Effector memory CD8-positive, alpha-beta T cell (primary cell): ENCODE measurements around the gene SRRM4.

Experiments
- ATAC-seq: fragments of 150-1000 bp; cut with Tn5 transposase; replicated peaks from 2 replicates; pipeline ENCODE4 v1.10.0; 2021; ENCODE audit warnings: mild to moderate bottlenecking, moderate library complexity
- DNase-seq, 3 experiments: peaks; one replicate each; pipeline ENCODE4 v3.0.0; 2021
- H3K27ac Mint-ChIP-seq, 2 donors: one replicate each; pipeline ENCODE4 v1.8.0; 2022; ENCODE audit warnings: mild to moderate bottlenecking in 2 of 2, mixed read lengths in 2 of 2, moderate library complexity in 2 of 2
- H3K27me3 Mint-ChIP-seq, 2 donors: one replicate each; pipeline ENCODE4 v1.8.0; 2022; ENCODE audit warnings: mixed read lengths in 2 of 2
- H3K36me3 Mint-ChIP-seq: one replicate; pipeline ENCODE4 v1.8.0; 2022; ENCODE audit warnings: mild to moderate bottlenecking, moderate library complexity, mixed read lengths; ENCODE audit not compliant: insufficient read depth
- H3K4me1 Mint-ChIP-seq, 2 donors: one replicate each; pipeline ENCODE4 v1.8.0; 2022; ENCODE audit warnings: low read depth in 2 of 2, mixed read lengths in 2 of 2
- H3K4me3 Mint-ChIP-seq, 2 donors: one replicate each; pipeline ENCODE4 v1.8.0; 2022; ENCODE audit warnings: mild to moderate bottlenecking in 2 of 2, mixed read lengths in 2 of 2, moderate library complexity in 2 of 2
- H3K9me3 Mint-ChIP-seq, 2 donors: one replicate each; pipeline ENCODE4 v1.8.0; 2022; ENCODE audit warnings: mixed read lengths in 2 of 2

SRRM4 gene

DNA sequence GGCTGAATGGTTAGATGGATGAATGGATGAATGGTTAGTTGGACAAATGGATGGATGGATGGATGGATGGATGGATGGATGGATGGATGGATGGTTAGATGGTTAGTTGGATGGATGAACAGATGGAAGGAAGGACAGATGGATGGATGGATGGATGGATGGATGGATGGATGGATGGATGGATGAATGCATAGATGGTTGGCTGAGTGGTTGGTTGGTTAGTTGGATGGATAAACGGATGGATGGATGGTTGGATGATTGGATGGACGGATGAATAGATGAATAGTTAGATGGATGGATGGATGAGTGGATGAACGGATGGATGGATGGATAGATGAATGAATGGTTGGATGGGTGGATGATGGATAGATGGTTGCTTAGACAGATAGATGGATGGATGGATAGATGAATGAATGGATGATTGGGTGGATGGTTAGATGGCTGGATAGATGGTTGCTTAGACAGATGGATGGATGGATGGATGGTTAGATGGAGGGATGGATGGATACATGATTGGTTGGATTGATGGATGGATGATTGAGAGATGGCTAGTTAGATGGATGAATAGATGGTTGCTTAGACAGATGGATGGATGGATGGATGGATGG, 148.6 kb downstream of the SRRM4 start:
- Mint-ChIP-seq H3K9me3 (peaks cover 4 to 12% of the 10 kb centered on the region in 2 donors), H3K36me3 (no peaks in the 10 kb centered on the region), H3K27me3 (no peaks in the 10 kb centered on the region), H3K4me1 (no peaks in the 10 kb centered on the region), H3K4me3 (no peak overlapping the region), H3K27ac (no peak overlapping the region)
- ATAC-seq (no peak), DNase-seq (no peak)

DNA sequence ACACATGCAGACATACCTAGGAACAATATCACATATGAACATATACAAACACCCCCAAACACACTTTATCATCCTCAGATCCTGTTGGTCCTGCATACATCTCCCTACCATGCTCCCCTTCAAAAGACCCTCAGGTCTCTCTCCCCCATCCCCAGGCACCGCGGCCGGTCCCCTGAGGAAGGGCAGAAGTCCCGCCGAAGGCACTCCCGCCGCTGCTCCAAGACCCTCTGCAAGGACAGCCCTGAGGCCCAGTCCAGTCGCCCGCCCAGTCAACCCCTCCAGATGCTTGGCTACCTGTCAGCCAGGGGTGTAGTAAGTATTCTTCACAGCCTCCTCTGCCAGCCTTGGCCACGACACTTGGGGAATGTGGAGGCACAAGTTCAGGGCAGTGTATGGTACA, 149.2 kb downstream of the SRRM4 start:
- no peaks in the 10 kb centered on the region for H3K4me1 Mint-ChIP-seq
- H3K27me3 Mint-ChIP-seq = no peaks in the 10 kb centered on the region
- no peak overlapping the region for H3K4me3 Mint-ChIP-seq
- H3K27ac Mint-ChIP-seq = no peak overlapping the region
- ATAC-seq (no peak), DNase-seq (no peak)
- H3K9me3 Mint-ChIP-seq = peaks cover 4 to 12% of the 10 kb centered on the region in 2 donors
- H3K36me3 Mint-ChIP-seq = no peaks in the 10 kb centered on the region

DNA sequence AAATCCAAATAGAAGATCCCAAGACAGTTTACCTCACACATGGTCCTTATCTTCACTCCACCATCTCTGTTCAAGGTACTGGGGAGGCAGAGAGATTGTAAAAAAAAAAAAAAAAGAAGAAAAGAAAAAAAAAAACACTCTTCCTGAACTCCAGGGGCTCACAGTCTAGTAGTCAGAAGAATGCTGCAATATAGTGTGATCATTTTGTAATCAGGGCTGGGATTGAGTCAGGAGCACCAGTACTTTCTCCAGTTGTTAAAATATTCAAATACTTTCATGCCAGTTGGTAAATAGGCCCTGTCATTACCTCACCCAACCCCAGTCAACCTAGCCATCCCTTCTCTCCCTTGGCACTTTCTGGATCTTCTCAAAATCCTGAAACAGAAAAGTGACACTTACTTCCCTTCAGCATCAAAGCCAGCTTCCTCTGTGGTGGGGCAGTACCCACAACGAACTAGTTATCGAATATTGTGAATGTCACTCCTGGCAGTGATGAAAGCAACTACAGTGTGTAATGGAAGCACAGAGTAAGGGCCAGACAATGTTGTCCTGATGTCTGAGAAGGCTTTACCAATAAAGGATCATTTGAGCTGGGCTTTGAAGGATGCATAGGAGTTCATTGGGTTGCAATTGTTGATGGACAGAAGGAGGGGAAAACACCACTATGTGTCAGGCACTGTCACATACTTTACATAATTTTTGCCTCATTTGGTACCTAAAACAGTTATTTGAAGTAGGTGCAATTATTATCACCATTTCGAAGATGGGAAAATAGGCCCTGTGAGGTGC, 153.1 kb downstream of the SRRM4 start:
- DNase-seq (no peak), ATAC-seq (no peak)
- H3K27ac Mint-ChIP-seq = no peak overlapping the region
- no peak overlapping the region for H3K4me3 Mint-ChIP-seq
- H3K4me1 Mint-ChIP-seq = no peaks in the 10 kb centered on the region
- H3K9me3 Mint-ChIP-seq = peaks cover 6 to 9% of the 10 kb centered on the region in 2 donors
- H3K27me3 Mint-ChIP-seq = no peaks in the 10 kb centered on the region
- H3K36me3 Mint-ChIP-seq = no peaks in the 10 kb centered on the region

DNA sequence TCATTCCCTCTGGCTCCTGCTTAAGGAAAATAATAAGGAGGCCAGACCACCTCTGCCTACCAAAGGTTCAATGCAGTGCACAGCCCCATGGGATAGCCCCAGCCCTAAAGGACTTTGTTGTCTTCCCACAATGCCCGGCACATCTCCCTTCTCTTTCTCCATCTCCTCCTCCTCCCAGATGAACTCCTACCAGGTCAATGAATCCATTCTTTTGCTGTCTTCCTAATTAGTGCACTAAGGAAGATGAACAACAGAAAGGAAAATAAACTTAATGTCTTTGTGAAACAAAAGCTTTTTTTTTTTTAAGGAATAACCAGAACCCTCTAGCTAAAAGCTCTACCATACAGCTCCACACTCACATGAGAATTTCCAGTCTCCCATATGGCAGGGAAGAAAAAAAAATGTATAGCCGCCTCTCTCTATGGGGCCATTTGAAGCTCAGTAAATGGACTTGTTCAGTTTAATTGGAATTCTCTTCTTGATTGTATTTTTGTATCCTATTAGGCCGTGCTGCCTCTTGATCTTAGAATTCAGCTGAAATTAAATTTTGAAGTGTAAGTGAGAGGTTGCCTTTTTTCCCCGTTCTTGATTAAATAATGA, 155.6 kb downstream of the SRRM4 start:
- DNase-seq = no peak
- peaks cover 0 to 7% of the 10 kb centered on the region in 2 donors for H3K27me3 Mint-ChIP-seq
- no peak overlapping the region for H3K27ac Mint-ChIP-seq
- no peaks in the 10 kb centered on the region for H3K36me3 Mint-ChIP-seq
- peaks cover 4 to 5% of the 10 kb centered on the region in 2 donors for H3K9me3 Mint-ChIP-seq
- ATAC-seq = no peak
- H3K4me3 Mint-ChIP-seq = no peak overlapping the region
- H3K4me1 Mint-ChIP-seq = no peaks in the 10 kb centered on the region

DNA sequence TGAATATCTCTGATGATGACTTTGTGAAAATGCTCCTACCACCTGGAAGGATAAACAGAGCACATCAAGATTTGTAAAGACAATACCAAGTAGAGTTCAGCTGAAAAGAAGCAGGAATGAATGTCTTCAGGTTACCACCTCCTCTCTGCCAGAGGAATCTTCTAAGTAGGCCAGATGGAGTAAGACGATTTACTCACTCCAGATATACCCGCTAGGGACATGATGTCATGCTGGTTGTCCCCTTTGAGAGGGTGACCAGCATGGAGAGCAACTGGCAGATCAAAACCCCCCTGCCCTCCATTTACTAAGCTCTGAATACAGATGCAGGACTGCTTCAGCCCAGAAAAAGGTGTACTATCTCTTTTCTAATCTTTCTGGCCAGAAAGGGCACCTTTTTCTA, 158.1 kb downstream of the SRRM4 start:
- ATAC-seq (no peak), DNase-seq (no peak)
- no peaks in the 10 kb centered on the region for H3K36me3 Mint-ChIP-seq
- peaks cover 4 to 8% of the 10 kb centered on the region in 2 donors for H3K9me3 Mint-ChIP-seq
- H3K4me1 Mint-ChIP-seq = no peaks in the 10 kb centered on the region
- H3K4me3 Mint-ChIP-seq = no peak overlapping the region
- no peak overlapping the region for H3K27ac Mint-ChIP-seq
- H3K27me3 Mint-ChIP-seq = peaks cover 8 to 21% of the 10 kb centered on the region in 2 donors

DNA sequence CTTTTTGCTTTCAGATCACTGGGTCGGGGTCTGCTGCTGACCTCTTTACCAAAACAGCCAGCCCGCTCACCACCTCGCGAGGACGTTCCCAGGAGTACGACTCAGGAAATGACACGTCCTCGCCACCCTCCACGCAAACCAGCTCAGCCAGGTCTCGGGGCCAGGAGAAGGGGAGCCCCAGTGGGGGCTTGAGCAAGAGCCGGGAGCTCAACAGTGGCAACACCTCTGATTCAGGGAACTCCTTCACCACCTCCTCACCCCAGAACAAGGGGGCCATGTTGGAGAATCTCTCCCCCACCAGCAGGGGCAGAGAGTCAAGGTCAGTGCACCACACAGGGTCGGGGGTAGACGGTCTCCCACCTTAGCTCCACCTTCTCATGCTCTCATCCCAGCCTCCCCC, 164.0 kb downstream of the SRRM4 start:
- peaks cover 2% of the 10 kb centered on the region for H3K36me3 Mint-ChIP-seq
- H3K4me3 Mint-ChIP-seq = no peak overlapping the region
- peaks cover 20 to 46% of the 10 kb centered on the region in 2 donors for H3K27me3 Mint-ChIP-seq
- no peak overlapping the region for H3K27ac Mint-ChIP-seq
- ATAC-seq (no peak), DNase-seq (no peak)
- no peaks in the 10 kb centered on the region for H3K4me1 Mint-ChIP-seq
- H3K9me3 Mint-ChIP-seq = peaks cover 4 to 8% of the 10 kb centered on the region in 2 donors

DNA sequence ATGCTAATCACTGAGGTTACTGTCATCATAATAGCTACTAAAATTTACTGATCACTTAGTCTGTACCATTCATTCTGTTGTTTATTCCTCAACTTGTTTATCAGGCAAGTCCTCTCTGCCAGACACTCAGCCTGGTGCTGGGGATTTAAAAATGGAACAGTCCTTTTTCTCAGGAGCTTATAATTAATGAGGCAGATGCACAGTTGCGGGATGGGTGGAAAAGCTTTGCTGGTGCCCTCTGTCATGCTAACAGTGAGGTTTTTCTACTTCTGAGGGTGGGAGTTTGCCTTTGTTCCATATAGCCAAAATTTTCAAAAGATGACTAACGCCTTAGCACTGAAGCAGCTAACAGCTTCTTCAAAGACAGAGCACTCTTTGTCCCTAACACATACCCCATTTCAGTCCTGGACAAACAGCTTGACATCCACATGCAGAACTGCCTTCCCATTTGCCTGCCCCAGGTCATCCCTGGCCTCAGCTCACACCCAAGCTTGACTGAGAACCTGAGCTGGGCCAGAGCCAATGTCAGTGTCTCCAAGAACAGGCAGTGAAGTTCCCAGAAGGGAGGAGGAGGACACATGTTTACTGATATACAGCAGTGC, 166.6 kb downstream of the SRRM4 start:
- H3K36me3 Mint-ChIP-seq = peaks cover 2% of the 10 kb centered on the region
- no peak for ATAC-seq
- no peak for DNase-seq
- peaks cover 0 to 5% of the 10 kb centered on the region in 2 donors for H3K9me3 Mint-ChIP-seq
- peaks cover 20 to 36% of the 10 kb centered on the region in 2 donors for H3K27me3 Mint-ChIP-seq
- no peak overlapping the region for H3K27ac Mint-ChIP-seq
- no peak overlapping the region for H3K4me3 Mint-ChIP-seq
- no peaks in the 10 kb centered on the region for H3K4me1 Mint-ChIP-seq

DNA sequence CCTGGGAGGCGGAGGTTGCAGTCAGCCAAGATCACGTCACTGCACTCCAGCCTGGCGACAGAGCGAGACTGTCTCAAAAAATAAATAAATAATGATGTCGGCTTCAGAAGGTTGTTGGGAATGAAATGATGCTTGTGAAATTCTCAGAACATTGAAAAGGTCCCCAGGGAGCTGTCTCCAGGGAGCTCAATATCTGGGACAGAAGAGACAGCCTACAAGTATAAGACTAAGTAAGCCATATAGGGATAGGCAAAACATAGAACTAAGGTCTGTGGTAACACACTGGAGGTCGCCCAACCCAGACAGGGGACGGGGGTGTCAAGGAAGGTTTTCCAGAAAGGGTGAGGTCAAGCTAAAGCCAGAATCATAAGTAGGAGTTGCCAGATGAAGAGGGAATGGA, 167.9 kb downstream of the SRRM4 start:
- ATAC-seq = no peak
- H3K27ac Mint-ChIP-seq = no peak overlapping the region
- peaks cover 2% of the 10 kb centered on the region for H3K36me3 Mint-ChIP-seq
- DNase-seq = no peak
- H3K4me3 Mint-ChIP-seq = no peak overlapping the region
- H3K9me3 Mint-ChIP-seq = peaks cover 0 to 5% of the 10 kb centered on the region in 2 donors
- peaks cover 22 to 39% of the 10 kb centered on the region in 2 donors for H3K27me3 Mint-ChIP-seq
- peaks cover 0 to 1% of the 10 kb centered on the region in 2 donors for H3K4me1 Mint-ChIP-seq

DNA sequence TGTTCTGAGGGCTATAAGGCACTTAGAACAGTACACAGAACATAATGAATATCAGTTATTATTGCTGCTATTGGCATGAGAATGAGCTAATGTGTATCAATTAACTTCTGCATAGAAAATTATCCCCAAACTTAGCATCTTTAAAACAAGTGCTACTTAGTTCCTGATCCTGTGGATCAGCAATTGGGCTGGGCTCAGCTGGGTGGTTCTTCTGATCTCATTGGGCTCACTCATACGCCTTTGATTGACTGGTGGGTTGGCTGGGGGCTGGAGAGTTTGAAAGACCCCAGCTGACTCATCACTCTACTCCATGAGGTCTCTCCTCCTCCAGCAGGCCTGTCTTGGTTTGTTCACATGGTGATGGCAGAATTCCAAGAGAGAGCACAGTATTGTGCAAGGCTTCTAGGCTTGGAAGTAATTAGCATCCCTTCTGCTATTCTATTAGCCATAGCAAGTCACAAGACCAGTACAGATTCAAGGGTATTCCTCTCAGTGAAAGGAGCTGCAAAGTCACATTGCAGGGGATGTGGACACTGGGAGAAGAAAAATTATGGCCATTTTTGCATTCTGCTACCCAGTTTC, 170.2 kb downstream of the SRRM4 start:
- H3K27me3 Mint-ChIP-seq = peaks cover 8 to 26% of the 10 kb centered on the region in 2 donors
- H3K9me3 Mint-ChIP-seq = peaks cover 0 to 5% of the 10 kb centered on the region in 2 donors
- H3K4me1 Mint-ChIP-seq = peaks cover 0 to 1% of the 10 kb centered on the region in 2 donors
- no peaks in the 10 kb centered on the region for H3K36me3 Mint-ChIP-seq
- ATAC-seq (no peak), DNase-seq (no peak)
- no peak overlapping the region for H3K27ac Mint-ChIP-seq
- H3K4me3 Mint-ChIP-seq = no peak overlapping the region

DNA sequence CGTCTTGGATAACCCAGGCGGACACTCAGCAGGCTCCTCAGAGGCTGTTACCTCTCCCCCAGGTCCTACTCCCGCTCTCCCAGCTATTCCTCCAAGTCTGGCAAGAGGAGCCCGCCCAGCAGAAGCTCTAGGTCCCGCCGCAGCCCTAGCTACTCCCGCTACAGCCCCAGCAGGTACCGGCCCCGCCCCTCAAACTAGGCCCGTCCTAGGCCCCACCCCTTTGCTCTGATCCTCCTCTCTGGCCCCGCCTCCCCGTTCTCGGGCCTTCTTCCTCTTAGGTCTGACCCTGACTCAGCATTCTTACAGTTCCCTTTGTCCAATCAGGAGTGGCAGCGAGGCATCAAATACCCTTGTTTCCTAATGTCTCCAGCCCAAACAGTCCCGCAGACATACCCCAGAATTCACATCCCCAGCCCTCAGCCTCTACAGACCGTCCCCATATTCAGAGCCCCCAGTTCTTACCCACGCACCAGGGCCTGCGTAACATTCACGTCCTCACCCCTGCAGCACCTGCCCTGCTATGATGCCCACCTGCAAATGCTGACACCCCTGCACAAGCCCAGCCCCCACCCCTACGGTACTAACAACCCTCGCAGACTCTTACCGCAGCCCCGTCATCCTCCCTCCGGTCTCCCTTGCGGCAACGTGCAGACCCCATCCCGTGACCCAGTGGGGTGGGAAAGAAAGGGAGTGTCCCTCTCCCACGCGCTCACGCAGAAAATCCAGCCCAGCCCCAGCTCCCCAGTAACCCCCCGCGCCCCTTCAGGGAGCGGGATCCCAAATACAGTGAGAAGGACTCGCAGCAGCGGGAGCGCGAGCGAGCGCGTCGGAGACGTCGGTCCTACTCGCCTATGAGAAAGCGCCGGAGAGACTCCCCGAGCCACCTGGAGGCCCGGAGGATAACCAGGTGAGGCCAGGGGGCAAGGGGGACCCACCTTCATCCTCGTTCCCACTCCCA, 172.4 kb downstream of the SRRM4 start:
- Mint-ChIP-seq H3K9me3 (peaks cover 0 to 5% of the 10 kb centered on the region in 2 donors), H3K4me3 (no peak overlapping the region), H3K36me3 (no peaks in the 10 kb centered on the region), H3K27ac (no peak overlapping the region), H3K4me1 (peaks cover 0 to 1% of the 10 kb centered on the region in 2 donors), H3K27me3 (peaks cover 8 to 26% of the 10 kb centered on the region in 2 donors)
- no peak for ATAC-seq
- DNase-seq = no peak

DNA sequence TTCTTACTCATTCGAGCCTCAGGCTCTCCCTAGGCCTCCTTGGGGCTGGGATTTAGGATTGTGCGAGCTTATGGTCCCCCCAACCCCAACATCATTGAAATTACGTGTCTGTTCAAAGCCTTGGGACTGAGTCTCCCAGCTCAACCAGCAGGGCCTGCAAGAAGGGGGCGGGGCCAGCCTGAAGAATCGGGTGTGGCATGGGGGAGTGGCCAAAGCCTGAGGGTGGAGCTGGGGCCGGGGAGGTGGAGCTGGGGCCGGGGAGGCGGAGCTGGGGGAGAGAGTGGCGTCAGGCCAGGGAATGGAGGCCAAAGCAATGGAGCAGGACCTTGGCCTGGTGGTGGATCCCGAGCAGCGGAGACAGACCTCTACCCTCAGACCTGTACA, 173.1 kb downstream of the SRRM4 start:
- Mint-ChIP-seq H3K27ac (no peak overlapping the region), H3K36me3 (no peaks in the 10 kb centered on the region), H3K27me3 (peaks cover 8 to 21% of the 10 kb centered on the region in 2 donors), H3K4me1 (peaks cover 0 to 3% of the 10 kb centered on the region in 2 donors), H3K4me3 (no peak overlapping the region), H3K9me3 (peaks cover 0 to 4% of the 10 kb centered on the region in 2 donors)
- DNase-seq (no peak), ATAC-seq (no peak)

DNA sequence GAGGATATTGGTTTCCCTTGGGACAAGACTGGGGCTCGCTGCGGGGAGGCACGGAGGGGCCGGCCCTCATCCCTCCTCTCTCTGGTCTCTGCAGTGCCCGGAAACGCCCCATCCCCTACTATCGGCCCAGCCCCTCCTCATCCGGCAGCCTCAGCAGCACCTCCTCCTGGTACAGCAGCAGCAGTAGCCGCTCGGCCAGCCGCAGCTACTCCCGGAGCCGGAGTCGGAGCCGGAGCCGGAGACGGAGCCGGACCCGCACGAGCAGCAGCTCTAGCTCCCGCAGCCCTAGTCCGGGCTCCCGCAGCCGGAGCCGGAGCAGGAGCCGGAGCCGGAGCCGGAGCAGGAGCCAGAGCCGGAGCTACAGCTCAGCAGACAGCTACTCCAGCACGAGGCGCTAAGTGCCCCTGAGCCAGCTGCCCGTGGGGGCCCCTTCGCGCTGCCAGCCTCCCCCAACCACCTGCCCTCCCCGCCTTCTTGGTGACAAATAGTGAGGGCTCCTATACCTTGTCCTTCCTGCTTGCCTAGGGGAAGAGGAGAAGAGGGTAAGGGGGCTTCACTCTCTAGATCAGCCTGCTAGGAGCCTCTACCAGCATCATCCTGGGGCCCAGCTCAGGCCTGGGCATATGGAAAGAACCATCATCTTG, 175.2 kb downstream of the SRRM4 start:
- Mint-ChIP-seq H3K4me3 (no peak overlapping the region), H3K27me3 (peaks cover 14 to 17% of the 10 kb centered on the region in 2 donors), H3K4me1 (peaks cover 0 to 3% of the 10 kb centered on the region in 2 donors), H3K9me3 (peaks cover 0 to 5% of the 10 kb centered on the region in 2 donors), H3K36me3 (no peaks in the 10 kb centered on the region), H3K27ac (no peak overlapping the region)
- DNase-seq (no peak), ATAC-seq (no peak)
